NCI-H2171 treated with DMSO at 0.1 percent for 48 hours (cell line): Measurements from ENCODE around the gene GRIK1.
"Not testable (repeated sequence)": the region's sequence is repeated elsewhere in the genome, so short reads cannot be mapped to it uniquely, and the experiment has no call there.

Experiments used
- DNase-seq: peaks from one replicate; lab custom pipeline; 2025; lab: John Stamatoyannopoulos, UW

GRIK1 gene

GRCh38 chr21:29610779-29611360 is 328.9 kb downstream of the GRIK1 start:
- no peak for DNase-seq

DNA sequence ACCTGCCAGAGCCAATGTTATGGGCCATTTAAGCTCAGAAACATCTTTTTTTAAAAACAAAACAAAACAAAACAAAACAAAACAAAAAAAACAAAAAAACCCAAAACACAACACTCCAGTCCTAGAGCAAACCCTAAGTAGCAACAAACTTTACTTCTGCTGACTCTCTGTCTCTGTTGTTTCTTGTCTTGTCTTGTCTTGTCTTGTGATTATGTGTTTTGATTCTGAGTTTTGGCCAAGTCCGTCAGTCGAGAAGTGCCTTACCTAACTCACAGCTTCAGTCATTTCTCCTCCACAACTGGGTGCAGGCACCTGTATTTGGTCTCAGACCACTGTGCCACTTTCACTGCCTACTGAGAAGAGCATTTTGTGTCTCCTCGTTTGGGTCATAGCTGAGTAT is 333.2 kb downstream of the GRIK1 start:
- DNase-seq, result no peak

DNA sequence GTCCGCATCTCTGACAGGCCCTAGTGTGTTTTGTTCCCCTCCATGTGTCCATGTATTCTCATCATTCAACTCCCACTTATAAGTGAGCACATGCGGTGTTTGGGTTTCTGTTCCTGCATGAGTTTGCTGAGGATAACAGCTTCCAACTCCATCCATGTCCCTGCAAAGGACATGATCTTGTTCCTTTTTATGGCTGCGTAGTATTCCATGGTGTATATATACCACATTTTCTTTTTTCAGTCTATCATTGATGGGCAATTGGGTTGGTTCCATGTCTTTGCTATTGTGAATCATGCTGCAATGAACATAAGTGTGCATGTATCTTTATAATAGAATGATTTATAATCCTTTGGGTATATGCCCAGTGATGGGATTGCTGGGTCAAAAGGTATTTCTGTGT is 334.6 kb downstream of the GRIK1 start:
- not testable (repeated sequence) for DNase-seq

GRCh38 chr21:29604076-29604475 is 335.7 kb downstream of the GRIK1 start:
- no peak for DNase-seq

- DNase-seq, result no peak
Measured at GRCh38 chr21:29601047-29601446, 338.7 kb downstream of the GRIK1 start.

GRCh38 chr21:29586696-29587095 is 353.1 kb downstream of the GRIK1 start:
- no peak for DNase-seq

DNA sequence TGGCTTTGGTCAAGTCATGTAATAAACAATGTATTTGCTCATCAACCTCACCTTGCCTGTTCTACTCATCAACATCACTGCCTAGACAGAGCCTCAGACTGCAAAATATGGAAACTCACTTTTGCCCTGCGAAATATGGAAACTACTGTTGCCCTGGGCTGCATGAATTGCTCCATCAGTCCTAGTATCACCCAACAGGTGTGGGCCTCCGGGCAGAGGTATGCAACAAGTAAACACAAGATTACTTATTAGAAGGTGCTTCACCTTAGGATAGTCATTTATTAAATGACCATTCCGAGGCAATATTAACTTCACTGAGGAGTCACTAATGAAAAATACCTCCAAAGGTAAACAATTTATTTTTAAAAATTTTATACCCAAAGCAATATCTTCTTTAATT is 354.3 kb downstream of the GRIK1 start:
- DNase-seq, result no peak

DNA sequence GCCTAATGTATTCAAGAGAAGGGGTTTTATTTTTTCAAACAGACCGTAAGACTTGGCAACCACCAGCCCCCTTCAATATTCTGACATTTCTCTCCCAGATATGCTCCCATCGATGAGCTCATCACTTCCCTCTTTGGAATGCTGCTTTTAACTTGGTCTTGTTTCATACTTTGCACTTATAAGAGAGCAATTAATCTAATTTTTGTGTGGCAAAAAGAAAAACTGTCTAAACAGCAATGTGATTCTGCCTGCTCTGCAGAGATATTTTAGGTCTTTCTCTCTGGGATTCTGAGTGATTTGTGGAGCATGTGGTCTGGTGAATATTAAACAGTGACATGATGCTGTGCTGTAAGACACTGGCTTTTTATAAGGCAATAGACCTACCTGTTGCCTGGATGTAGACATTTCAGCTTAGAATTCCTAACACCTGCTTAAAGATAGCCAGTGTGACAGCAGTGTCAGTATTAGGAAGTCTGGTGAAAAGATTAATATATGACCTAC is 356.3 kb downstream of the GRIK1 start:
- no peak for DNase-seq

DNA sequence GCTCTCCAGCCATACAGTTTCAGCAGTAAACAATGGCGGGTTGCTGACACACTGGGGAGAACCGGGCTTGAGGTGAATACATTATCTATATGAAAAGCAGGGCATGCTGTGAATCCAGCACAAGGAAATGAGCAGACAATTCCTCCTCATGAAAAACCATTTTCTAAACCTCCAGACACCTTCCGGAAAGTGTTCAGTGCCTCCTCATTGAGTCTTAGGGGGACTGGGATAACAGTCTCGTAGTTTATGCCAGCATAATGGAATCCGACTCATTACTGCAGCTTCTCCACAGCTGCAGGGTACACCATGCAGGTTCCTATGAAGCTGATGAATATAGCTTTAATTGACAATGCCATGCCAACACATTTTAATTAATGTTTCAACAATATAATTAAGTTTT is 356.9 kb downstream of the GRIK1 start:
- DNase-seq, result no peak

- DNase-seq, result no peak
Measured at GRCh38 chr21:29581393-29581792, 358.4 kb downstream of the GRIK1 start.

DNA sequence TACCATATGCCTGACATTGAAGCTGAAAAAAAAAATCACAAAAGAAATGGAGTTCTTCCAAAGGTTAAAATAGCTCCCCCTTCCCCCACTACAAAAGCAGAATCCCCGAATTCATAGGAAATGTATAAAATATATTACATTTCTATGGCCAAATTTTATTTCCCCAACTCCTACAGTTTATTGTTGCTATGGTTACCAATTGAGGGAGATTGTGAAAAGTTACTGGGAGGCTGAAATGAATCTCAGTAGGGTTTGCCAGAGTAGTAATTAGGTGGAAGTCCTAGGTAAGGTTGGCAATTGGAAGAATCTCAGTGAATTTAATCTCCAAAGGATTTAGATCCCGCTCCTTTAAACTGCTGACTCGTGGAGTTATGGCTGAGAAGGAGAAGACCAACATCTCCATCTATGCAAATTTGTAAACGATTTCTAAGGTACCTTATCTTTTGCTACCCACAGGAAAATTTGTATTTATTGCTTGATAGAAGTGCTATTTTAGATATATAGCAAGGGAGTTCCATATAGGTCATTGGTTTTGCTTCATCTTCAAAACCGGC is 359.0 kb downstream of the GRIK1 start:
- DNase-seq, result no peak

DNA sequence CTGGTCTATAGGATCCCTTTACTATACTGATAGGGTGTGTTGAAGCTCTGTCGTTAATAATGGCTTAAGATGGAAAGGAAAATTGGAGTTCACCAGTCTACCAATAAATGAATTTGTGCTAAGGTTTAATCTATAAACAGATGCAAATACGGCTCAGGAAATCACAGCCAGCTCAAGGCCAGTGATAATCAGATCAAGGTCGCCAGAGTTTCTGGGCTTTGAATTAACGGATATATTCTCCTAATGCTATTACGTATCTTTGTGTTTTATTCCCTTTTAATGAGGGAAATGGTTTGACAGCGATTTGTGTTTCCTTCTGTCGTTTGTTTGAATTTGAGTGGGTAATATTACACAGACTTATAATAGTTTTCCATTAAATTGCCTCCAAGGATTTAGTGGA is 361.5 kb downstream of the GRIK1 start:
- no peak for DNase-seq

DNA sequence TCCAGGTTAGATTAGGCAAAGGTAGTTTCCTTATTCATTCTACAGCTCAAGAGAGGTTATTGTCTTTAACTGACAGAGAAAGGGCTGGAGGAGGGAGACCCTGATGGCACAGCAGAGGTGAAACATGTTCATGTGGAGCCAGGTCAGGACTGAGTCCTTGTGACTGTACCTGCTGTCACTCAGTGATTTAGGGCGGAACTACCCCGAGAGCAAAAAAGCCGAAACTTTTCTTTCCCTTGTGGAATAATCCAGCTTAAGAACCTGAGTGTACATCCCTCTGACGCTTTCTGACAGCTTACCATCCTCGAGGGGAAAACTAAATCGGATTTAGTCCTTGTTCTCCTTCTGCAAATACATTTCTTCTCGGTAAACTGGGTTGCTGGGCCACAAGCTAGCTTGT is 367.8 kb downstream of the GRIK1 start:
- no peak for DNase-seq

DNA sequence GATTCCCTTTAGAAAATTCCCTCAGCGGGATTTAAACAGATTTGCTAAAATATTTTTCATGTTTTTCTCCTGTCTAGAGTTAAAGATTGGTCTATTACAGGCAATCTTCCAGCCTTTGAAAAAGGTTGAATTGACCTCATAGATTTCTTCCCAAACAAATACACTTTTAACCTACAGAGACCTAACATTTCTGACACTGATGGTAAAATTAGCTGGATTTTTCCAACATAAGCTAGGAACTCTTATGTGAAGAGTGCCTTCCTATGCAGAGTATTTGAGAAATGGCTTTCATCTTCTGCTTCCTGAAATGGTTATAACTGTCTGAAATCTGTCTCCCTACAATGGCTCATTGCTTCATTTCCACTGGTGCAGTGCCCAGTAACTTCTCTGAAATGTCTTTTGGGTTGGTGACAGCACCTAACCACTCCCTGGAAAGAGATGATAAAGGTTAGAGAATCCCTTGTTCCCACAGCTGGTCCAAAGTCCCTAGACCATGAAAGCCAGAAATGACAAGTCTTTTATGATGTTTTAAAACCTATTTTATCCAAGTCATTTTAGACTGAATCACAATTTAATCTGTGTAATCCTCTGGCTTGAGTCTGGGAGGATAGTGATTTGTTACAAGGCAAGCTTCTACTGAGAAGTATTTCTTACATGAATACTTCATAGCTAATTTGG is 371.6 kb downstream of the GRIK1 start:
- no peak for DNase-seq

GRCh38 chr21:29557931-29558725 is 381.7 kb downstream of the GRIK1 start:
- peak; percentile 33 for DNase-seq

DNA sequence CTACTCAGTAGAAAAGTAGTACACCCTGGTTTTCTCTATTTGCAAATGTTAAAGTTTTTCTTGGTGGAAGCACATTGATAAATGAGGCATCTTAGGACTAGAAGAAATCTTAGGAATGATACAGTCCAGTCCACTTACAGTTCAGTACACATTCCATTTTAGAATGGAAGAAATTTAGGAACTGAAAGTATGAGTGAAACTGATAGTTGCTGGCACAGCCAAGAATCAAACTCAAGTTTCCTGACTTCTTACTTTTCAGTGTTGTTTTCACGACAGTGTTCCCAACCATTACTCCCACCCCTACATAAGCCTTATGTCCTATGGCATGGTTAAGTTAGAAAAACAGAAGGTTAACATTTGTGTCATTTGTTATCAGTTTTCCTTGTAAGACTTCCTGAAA is 382.6 kb downstream of the GRIK1 start:
- DNase-seq, result no peak

DNA sequence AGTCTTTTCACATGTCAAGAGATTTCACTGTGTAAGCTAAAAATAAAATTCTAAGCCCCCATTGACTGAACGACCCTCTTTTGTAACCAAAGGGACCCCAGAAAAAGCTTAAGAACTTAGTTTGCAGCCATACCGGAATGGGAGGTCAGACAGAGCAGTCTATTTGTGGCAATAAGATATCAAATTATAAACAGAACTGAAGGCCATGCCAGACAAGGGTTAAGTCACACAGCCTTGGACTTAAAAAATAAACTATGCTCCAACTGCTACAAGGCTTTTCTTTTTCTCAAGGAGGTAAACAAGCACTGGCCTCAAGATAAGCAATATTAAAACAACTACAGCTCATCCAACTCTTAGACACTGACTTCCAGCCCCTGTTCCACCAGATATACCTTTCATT is 384.2 kb downstream of the GRIK1 start:
- no peak for DNase-seq

- DNase-seq, result no peak
Measured at GRCh38 chr21:29550205-29550604, 389.6 kb downstream of the GRIK1 start.

DNA sequence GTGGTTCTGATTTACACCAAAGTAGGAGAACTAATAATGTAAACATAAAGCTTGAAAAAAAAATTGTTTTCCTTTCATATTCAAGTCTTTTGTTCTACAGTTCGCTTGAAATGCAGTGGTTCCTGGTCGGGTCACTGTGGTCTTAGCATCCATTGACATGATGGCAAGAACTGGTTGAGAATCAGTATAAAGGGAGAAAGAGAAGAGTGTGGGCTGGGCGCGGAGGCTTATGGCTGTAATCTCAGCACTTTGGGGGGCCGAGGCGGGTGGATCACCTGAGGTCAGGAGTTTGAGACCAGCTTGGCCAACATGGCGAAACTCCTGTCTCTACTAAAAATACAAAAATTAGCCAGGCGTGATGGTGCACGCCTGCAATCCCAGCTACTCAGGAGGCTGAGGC is 390.2 kb downstream of the GRIK1 start:
- DNase-seq, result no peak

GRCh38 chr21:29547998-29548397 is 391.8 kb downstream of the GRIK1 start:
- no peak for DNase-seq

DNA sequence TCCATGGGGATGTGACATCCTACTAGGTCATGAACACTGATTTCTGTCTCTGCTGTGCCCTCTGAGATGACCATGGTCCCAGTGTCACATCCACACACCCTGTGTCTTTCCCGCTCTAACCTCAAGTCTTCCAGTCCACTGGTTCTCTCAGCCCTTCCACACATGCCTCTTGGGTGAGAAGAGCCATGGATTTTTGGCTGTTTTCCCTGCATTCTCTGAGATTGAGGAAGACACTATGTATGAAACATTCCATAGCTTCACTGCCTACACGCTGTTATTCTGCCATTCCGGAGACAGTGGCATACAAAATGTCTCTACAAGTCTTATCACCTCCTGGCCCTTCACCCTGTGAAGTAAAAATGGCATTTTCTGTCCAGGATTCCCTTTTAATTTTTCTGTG is 393.7 kb downstream of the GRIK1 start:
- DNase-seq, result no peak

DNA sequence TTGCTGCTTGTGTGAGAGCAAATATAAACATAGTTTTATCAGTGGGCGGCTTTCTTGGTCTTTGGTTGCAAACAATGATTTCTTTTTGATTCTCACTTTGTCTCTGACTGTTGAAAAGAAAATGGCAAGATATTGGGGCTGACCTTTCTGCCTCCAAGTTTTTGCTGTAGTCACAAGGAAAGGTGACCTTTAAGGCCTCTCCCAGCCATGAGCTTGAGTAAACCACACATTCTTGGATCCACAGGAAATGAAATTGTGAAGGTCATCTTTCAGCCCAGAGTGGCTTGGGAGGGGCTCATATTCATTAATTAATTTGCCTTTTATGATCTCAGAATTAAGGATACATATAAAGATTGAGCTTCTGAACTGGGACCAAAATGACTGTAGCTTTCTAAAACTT is 399.5 kb downstream of the GRIK1 start:
- no peak for DNase-seq

- no peak for DNase-seq
Measured at GRCh38 chr21:29538115-29538514, 401.7 kb downstream of the GRIK1 start.
